Measurements from ENCODE around the gene TBX21.

DNA sequence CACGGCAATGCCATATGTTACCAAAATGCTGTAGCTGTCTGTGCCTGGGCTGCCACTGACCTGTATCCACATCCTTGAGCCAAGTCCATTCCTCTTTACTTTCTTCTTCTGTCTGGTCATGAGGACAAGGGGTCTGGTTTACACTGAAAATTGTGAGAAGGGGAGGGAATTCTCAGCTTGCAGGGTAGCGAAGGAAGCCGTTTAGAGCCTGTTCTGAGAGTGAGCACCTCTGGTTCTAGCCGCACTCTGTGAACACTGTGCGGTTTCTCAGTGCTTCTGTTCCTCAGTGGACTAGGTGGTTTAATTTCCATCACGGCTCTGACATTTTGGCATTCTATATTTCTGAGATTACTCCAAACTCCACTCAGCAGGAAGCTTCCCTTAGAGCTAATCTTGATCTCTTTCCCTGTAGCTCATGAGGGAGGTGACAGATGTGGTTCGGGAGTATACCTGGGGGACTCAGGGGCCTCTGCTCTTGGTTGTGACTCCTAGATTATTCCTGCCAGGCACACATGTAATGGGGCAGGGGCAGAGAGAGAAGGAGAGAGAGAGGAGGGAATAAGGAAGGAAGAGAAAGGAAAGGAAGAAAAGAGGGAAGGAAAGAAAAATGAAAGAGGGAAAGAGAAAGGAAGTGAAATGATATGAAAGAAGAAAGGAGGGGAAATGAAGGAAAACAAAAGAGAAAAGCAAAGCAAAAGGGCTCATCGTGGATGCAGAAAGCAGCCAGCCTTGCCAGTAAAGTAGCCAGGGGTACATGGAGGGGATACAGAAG, 14.2 kb upstream of the TBX21 start:
- TF ChIP-seq POLR2A (IDR thresholded peaks at IDR 0.05; ENCODE audit: low read depth) (no peak), POLR2AphosphoS5 (IDR thresholded peaks at IDR 0.05) (no peak)
